ENCODE data around the gene AGAP5.
A peak's percentile ranks its signal among the peaks of the same experiment; 100 is the strongest.

AGAP5 gene

GRCh38 chr10:73653701-73654100 lies 44.2 kb downstream of the AGAP5 start:
- DNase-seq (ENCODE audit: low read depth), result no peak

- DNase-seq (ENCODE audit: low read depth), result no peak
These were observed 44.7 kb downstream of the AGAP5 start for GRCh38 chr10:73653195-73653594.

- no peak for DNase-seq (ENCODE audit: low read depth)
These were observed 47.2 kb downstream of the AGAP5 start for GRCh38 chr10:73650537-73651331.

GRCh38 chr10:73649876-73650536 lies 47.9 kb downstream of the AGAP5 start:
- DNase-seq (ENCODE audit: low read depth), result no peak

- no peak for DNase-seq (ENCODE audit: low read depth)
These were observed 48.7 kb downstream of the AGAP5 start for GRCh38 chr10:73648975-73649829.

- DNase-seq (ENCODE audit: low read depth), result no peak
These were observed 49.8 kb downstream of the AGAP5 start for GRCh38 chr10:73647875-73648651.

GRCh38 chr10:73647211-73647874 lies 50.6 kb downstream of the AGAP5 start:
- no peak for DNase-seq (ENCODE audit: low read depth)

- no peak for DNase-seq (ENCODE audit: low read depth)
These were observed 51.3 kb downstream of the AGAP5 start for GRCh38 chr10:73646598-73647041.

GRCh38 chr10:73645251-73645650 lies 52.7 kb downstream of the AGAP5 start:
- DNase-seq (ENCODE audit: low read depth), result no peak

GRCh38 chr10:73644767-73645166 lies 53.1 kb downstream of the AGAP5 start:
- DNase-seq (ENCODE audit: low read depth), result no peak

GRCh38 chr10:73644015-73644743 lies 53.7 kb downstream of the AGAP5 start:
- DNase-seq (ENCODE audit: low read depth), result peak; percentile 27

- no peak for DNase-seq (ENCODE audit: low read depth)
These were observed 54.5 kb downstream of the AGAP5 start for GRCh38 chr10:73643362-73643761.

GRCh38 chr10:73641328-73642060 lies 56.4 kb downstream of the AGAP5 start, which contains the start of gene MYOZ1:
Gene MYOZ1, minus strand, starts transcription at chr10:73641474. Its CDS starts 1,457 bp downstream, at chr10:73640017.
- no peak for DNase-seq (ENCODE audit: low read depth)

GRCh38 chr10:73639286-73639685 lies 58.6 kb downstream of the AGAP5 start:
- DNase-seq (ENCODE audit: low read depth), result no peak

- DNase-seq (ENCODE audit: low read depth), result no peak
These were observed 62.1 kb downstream of the AGAP5 start for GRCh38 chr10:73635781-73636180.

GRCh38 chr10:73634421-73634820 lies 63.5 kb downstream of the AGAP5 start:
- no peak for DNase-seq (ENCODE audit: low read depth)

GRCh38 chr10:73629165-73629564 lies 68.7 kb downstream of the AGAP5 start:
- DNase-seq (ENCODE audit: low read depth), result no peak

- DNase-seq (ENCODE audit: low read depth), result no peak
These were observed 69.5 kb downstream of the AGAP5 start for GRCh38 chr10:73628405-73628804.

GRCh38 chr10:73627300-73627699 lies 70.6 kb downstream of the AGAP5 start:
- DNase-seq (ENCODE audit: low read depth), result no peak
